Fibroblast of skin of left quadriceps (primary cell): Measurements from ENCODE around the gene CABP2.
"Not testable (repeated sequence)": the region's sequence is repeated elsewhere in the genome, so short reads cannot be mapped to it uniquely, and the experiment has no call there.

ENCODE experiments used
- DNase-seq, 2 experiments: peaks; one replicate each; pipeline ENCODE4 v3.0.0-alpha.2; 2013; ENCODE audit warnings: low read depth in 2 of 2

CABP2 gene

DNA sequence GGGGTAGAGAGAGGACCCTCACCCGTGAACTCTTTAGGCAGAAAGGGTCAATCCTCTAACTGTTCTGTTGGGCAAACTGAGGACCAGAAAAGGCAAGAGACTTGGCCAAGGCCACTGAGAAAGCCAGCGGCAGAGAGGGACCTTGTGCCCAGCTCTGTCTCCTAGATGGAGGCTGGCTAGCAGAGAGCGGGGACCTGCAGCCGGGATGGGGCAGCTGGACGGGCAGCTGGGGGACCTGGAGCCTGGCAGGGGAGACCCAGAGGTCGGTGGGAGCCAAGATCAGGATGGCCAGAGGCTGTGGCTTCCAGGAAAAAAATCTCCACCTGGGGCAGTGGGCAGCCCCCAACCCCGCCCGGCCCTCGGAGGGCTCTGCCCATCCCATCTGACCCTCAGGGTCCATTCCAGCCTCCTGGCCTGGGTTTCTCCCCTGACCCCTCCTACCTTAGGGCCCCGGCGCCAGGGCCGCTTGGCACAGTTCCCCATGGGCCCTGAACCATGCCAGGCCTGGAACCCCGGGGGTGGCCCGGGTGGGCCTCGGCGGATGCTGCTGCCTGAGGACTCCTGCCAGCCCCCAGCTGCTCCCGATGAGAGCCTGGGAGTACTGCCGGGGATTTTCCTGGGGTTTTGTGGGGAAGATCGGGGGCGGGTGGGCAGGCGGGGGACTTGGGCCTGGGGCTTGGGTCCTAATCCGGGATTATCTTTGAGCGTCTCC is at the start of gene CABP2:
Gene CABP2 (minus strand): TSS at position 603 of the 712 bp plus-strand sequence. CDS start 120 bp downstream, at position 483.
- no peak for DNase-seq

DNA sequence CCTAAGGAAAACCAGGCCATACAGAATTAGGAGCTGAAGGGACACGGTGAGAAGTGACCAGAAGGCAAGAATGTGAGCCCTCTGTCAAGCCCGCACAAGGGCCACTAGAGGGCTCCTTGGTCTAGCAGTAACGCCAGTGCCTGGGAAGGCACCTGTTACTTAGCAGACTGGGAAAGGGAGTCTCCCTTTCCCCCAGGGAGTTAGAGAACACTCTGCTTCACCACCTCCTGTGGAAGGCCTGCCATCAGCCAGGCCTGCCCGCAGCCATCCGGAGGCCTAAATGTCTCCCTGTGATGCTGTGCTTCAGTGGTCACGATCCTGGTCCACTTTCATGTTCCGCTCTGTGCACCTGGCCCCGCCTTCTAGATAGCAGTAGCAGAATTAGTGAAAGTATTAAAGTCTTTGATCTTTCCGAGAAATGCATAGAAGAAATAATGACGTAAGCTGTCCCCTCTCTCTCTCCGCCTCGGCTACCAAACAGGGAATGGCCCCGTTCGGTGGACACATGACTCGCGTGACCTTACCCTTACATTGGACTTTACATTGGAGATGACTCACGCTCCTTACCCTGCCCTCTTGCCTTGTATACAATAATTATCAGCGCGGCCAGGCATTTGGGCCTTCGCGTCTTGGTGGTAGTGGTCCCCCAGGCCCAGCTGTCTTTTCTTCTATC is 49.6 kb upstream of the CABP2 start:
- DNase-seq = no peak

DNA sequence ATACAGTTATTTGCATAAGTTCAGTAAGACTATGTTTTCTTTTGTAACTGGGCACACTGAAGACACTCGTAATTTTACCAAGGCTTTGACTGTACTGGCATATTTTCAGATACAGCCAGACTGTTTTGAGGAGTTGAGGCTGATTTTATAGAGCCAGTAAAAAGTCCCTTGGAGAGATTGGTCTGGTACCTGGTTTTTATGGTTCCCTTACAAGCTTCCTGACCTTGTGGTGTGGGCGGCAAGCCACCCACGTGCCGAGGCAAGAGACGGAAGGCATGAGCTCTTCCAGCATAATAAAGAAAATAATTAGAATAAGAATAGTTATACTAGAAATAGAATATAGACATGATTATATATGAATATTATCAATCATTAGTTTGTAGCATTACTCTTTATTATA is 49.1 kb upstream of the CABP2 start:
- no peak for DNase-seq

DNA sequence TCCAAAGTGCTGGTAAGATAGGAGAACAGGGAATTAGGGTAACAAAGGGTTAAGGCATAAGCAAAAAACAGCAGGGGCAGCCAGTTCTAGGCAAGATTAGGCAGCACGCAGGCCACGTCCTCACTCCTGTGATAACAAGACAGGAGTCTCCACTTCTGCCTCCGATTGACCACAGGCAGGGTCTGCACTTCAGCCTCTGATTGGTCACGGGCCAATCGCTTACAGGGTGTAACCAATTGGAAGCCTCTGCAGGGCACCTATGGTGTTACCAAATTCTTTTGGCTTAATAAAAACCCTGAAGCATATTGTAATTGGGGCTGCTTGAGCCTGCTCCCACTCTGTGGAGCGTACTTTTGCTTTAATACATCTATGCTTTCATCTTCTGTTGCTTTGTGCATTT is 48.2 kb upstream of the CABP2 start:
- DNase-seq = no peak

DNA sequence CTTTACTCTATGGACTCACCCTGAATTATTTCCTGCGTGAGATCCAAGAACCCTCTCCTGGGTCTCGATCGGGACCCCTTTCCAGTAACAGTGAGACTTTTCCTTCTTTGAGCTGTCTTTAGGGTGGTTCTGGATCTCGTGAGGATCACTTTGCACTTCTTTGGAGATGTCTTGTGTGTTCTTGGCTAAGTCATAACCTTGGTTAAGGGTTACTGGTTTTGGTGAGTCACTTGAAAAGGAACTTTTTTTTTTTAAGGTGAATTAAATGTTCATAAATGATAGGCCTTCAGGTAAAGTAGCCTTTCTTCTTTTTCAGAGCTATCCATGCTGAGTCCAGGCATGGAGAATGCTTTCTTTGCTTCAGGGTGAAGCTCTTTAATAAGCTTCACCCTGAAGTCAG is 41.0 kb upstream of the CABP2 start:
- DNase-seq = no peak

DNA sequence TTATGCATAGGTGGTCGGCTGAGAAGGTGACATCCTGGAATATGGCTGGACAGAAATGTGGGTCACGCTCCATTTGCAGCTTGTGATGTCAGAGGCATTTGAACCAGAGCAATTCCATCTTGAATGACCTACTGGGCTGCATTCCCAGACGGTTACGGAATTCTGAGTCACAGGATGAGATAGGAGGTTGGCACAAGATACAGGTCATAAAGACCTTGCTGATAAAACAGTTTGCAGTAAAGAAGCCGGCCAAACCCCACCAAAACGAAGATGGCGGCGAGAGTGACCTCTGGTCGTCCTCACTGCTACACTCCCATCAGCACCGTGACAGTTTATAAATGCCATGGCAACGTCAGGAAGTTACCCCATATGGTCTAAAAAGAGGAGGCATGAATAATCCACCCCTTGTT is 40.5 kb upstream of the CABP2 start:
- peak; percentile 59 to 63 for DNase-seq

DNA sequence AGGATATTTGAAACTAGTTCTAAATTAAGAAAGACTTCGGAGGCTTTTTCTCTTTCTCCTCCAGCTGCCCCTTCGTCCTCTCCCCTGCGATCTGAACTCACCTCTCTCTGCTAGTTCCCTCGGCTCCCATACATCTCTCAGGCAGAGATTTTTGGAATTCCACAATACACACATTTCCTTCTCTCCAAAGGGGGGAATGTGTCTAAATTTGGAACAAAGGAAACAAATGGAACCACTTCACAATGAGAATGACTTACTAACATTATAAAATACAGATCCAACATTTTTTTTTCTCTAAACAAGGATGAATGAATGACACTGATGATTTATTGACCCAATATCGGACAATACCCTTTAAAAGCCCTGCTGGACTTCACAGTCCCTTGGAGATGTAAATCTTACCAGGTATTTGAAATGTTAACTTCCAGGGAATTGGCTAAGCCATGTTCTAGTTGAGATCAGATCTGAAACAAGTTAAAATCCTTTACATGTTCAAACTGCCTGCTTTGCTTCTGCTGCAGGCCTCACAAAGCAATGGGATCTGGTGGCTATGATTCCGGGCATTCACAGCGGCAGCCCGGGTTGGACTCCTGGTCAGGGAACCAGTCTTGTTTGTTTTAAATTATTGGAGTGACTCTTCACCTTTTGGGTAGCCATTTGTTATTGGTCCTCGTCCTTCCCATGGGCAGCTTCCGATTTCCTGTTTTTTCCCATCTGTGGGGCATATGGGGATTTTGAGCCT is 39.9 kb upstream of the CABP2 start:
- DNase-seq = no peak

DNA sequence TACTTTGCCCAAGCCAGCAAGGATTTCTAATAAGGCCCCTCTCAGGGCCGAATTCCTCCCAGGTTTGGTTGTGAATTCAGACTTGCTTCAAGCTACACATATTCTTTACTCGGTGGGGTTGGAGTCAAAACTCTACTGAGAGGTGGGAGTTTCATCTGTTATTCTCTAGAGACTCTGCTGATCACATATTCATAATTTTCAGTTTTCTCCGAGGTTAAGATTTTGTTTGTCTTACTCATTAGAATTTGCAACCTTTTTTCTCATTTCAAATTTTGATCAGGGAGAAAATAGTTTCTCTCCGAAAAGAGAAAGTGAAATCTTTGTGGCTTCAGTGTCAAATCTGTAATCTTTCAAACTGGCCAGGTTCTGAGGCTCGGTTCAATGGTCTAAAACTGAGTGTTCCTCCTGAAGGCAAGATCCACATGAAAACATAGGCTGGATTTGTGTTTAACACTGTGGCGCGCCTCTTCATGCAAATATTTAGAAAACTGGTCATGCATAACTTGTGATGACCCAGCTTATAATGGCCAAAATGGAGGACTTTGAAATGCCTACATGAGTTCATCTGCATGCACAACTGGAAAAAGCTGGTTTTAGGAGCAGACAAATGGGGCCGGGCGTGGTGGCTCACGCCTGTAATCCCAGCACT is 38.8 kb upstream of the CABP2 start:
- no peak for DNase-seq

DNA sequence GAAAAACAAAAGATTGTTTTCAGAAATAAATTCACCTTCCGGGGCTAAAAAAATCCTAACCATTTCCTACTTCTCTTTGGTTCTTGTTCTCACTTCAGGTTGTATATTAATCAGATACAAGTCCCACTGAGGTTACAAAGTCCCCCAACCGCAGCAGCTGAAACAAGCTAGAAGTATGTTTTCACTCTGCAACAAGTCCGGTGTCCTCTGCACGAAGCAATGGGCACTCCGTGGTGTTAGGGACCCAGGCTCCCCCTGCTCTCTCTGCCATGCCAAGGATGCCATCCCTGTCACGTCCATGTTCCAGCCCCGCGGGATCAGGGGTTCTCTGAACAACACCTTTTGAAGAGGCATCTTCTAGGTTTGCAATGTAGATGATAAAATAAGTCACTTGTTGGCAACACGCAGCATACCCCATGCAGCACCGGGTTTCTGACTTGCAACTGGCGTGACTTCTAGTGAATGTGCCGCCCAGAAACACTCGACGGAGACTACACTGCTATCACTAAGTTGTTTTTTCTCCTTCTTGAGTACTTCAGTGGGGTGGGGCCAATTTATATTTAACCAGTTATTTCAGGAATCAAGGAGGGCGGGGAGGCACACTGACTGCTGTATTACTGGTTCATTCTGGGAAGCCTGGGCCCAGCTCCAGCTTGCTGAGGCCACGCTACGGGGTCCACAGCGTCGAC is 35.0 kb upstream of the CABP2 start:
- no peak for DNase-seq

DNA sequence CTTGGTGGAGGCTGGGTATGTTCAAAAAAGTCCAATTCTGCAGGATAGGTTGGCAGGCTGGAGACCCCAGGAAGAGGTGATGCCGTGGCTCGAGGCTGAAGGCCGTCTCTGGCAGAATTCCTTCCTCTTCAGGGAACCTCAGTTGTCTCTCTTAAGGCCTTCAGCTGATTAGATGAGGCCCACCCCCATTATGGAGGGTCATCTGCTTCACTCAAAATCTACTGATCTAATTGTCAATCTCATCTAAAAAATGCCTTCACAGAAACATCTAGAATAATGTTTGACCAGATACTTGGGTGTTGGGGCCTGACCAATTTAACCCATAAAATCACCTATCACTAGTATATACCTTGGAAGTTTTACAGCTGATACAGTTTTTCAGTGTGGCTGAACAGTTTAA is 33.0 kb upstream of the CABP2 start:
- DNase-seq = no peak

DNA sequence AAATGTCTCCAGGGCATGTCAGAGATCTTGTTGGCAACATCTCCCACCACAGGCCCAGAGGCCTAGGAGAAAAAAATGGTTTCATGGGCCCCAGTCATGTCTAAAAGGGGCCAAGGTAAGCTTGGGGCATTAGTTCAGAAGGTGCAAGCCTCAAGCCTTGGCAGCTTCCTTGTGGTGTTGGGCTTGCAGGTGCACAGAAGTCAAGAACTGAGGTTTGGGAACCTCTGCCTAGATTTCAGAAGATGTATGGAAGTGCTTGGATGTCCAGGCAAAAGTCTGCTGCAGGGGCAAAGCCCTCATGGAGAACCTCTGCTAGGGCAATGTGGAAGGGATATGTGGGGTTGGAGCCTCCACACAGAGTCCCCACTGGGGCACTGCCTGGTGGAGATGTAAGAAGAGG is 28.5 kb upstream of the CABP2 start:
- not testable (repeated sequence) for DNase-seq

DNA sequence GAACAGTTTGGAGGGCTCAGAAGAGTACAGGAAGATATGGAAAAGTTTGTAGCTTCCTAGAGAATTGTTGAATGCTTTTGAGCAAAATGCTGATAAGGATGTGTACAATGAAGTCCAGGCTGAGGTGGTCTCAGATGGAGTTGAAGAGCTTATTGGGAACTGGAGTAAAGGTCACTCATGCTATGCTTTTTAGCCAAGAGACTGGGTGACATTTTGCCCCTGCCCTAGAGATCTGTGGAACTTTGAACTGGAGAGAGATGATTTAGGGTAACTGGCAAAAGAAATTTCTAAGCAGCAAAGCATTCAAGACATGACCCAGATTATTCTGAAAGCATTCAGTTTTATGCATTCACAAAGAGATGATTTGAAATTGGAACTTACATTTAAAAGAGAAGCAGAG is 27.9 kb upstream of the CABP2 start:
- no peak for DNase-seq

DNA sequence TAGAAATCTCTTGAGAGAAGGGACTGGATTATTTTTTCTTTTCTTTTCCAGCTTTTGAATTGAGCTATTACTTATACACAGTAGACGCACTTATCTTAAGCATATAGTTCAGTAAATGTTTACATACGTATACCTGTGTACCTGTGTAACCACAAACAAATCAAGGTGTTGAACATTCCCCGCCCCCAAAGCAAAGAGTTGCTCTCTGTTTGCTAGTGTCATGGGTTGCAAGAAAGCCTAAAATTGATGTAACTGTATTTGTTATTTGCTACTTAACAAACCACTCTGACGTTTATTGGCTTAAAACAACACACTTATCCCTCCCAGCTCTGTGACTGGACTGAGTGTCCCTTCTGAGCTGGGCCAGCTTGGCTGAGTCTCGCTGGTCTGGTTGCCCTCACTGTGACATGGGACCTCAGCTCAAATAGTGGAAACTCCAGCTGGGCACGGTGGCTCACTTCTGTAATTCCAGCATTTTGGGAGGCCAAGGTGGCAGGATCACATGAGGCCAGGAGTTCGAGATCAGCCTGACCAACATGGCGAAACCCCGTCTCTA is 25.4 kb upstream of the CABP2 start:
- DNase-seq = no peak

DNA sequence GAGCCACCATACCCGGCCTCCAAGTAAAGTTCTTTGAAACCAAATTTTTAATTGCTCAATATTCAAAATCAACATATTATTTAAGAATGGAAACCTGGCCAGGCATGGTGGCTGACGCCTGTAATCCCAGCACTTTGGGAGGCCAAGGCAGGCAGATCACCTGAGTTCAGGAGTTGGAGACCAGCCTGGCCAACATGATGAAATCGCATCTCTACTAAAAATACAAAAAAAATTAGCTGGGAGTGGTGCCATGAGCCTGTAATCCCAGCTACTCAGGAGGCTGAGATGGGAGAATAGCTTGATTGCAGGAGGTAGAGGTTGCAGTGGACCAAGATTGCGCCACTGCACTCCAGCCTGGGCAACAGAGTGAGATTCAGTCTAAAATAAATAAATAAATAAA is 24.9 kb upstream of the CABP2 start:
- DNase-seq = not testable (repeated sequence)

DNA sequence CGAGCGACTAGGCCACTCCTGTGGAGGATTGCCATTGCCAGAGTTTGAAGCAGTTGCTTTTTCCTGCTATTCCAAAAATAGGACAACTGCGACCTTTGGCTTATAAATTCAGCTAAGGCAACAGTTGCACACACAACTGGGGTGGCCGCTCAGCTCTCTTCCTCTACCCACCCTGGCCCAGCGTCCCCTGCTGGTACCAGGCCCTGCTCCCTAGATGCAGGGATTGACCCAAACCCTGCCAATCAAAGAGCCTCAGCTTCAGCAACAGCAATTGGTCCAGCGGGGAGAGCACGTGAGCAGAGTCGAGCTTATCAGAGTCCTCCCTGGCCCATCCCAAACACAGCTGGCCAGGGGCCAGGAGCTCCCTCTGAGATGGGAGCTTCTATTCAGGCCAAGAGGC is 22.0 kb upstream of the CABP2 start:
- DNase-seq = no peak

DNA sequence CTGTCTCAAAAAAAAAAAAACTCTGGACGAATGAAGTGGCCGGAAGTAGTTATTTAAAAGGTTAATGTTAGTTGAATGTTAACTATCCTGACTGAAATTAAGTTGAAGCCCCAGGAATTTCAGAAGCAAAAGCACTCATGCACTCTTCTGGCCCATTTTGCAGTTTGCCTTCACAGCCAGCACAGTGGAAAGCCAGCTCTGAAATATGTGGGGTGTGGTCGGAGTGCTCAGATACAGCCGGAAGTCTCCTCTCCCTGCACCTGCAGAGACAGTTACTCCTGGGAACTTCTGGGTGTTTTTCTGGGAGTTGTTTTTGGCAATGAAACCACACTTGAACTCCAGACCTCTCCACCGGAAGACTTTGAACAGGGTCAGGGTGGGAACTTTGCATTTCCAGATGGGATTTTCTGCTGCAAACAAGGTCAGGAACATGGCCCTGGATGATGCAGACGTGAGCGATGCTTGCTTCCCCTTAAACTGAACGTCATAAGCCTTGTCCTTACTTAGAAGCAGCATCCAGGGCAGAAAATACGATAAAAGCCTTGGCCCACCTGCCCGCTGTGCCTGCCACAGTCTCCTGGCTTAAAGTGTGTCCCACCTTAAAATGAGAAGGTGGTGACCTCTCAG is 21.5 kb upstream of the CABP2 start:
- DNase-seq = no peak

DNA sequence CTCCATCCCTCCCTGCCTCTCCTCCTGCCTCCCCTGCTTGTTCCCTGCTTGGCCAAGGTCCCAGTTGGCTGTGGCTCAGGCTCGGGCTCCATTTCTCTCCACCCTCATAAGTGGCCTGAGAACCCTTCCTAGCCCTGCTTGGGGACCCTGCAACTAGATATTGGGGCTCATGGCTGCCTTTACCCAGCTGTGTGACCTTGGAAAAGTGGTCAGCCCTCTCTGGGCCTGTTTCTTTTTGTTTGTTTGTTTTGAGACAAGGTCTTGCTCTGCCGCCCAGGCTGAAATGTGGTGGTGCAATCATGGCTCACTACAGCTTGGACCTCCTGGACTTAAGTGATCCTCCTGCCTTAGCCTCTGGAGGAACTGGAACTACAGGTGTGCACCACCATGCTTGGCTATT is 20.3 kb upstream of the CABP2 start:
- DNase-seq = no peak

DNA sequence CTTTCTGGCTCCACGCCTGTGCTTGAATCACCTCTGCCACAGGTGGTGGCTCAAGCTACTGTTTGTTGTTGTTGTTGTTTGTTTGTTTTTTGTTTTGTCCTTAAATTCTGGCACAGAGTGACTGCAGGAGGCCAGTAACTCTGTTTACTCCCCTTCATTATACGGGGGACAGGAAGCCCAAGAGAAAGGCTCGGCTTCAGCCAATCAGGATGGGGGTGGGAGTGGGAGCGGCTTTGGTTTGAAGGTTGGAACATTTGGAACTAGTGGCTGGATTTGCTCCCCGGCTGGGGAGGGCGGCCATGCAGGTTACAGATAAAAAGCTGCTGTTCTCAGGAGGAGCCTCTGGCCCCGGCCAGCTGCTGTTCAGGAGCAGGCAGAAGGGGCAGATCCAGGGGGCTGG is 19.7 kb upstream of the CABP2 start:
- DNase-seq = no peak

DNA sequence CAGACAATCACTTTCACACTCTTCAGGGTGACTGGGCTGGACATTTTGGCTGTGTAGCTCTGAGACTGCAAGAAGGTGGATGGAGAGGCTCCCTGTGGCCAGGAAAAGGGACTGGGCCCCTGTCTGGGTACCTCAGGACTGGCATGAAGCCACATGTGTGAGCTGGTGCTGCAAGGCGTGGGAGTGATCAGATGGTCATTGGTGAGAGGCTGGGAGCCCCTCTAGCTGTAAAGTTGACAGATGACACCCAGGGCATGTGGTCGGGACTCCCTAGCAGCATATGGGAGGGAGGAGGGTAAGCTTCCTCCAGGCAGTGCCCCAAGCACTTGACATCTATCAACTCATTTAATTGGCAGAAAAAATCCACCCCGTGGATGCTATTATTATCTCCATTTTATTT is 18.9 kb upstream of the CABP2 start:
- DNase-seq = no peak

DNA sequence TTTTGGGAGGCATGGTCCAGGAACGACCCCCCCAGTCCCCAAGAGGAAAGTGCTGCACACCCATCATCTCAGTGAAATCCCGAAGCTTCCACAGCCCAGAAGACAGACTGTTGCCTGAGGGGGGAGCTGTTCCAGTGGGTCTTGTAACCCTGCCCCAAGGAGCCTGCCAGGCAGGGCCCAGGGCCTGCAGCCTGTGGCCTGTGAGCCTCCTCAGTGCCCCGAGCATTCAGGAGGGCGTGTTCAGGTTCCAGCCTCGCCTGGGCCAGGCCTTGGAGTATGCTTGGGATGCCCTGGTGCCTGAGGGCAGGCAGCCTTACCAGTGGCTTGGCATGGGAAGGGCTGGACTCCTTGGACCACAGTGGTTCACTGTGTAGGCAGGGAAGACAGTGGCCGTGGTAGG is 18.0 kb upstream of the CABP2 start:
- DNase-seq = no peak

DNA sequence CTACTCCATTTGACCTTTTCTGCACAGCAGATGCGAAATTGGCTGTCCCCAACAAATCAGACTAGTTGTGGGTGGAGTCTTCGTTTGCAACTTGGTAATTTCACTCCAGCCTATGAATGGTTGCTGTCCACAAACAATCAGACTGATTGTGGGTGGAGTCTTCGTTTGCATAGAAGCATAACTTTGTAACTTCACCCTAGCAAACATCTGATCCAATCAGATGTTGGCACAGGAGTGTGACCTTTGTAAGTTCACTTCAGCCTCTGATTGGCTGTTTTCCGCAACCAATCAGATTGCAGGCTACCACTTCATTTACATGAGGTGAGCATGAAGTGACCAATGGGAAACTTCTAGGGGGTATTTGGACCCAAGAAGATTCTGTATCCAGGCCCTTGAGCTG is 16.3 kb upstream of the CABP2 start:
- no peak for DNase-seq
